Neural cell (in vitro differentiated cells): ENCODE measurements around the gene SUSD6. TPM values are rescaled to one million over a fixed set of nuclear protein-coding genes. Genes with fewer than 3 reads are reported as not detected.
A peak's percentile ranks its signal among the peaks of the same experiment; 100 is the strongest.

Experiments used
- H2AFZ ChIP-seq: fragments of 200-600, 300-800 bp; sonication (generic), shearing (Covaris generic); 2 replicates; pipeline ENCODE4 v1.6.0; 2014; ENCODE audit warnings: low read depth, mild to moderate bottlenecking, antibody characterized with exemption, low read length, moderate library complexity
- H3F3A ChIP-seq: fragments of 200-600 bp; shearing (Covaris generic); 2 replicates; pipeline ENCODE4 v1.6.1; 2016; ENCODE audit warnings: mild to moderate bottlenecking, moderate library complexity, mixed read lengths, antibody characterized with exemption, low read length; ENCODE audit not compliant: insufficient read depth, poor library complexity, severe bottlenecking
- H3K27ac ChIP-seq: fragments of 200-600, 300-800 bp; sonication (generic), shearing (Covaris generic); 2 replicates; pipeline ENCODE4 v1.5.1; 2014; ENCODE audit warnings: mild to moderate bottlenecking, low read length, moderate library complexity
- H3K27me3 ChIP-seq: fragments of 300-800, 200-600 bp; sonication (generic), shearing (Covaris generic); 2 replicates; pipeline ENCODE4 v1.6.0; 2014; ENCODE audit warnings: mild to moderate bottlenecking, low read depth, low read length, moderate library complexity; ENCODE audit not compliant: insufficient read depth
- H3K36me3 ChIP-seq: fragments of 300-800, 200-600 bp; sonication (generic), shearing (Covaris generic); 2 replicates; pipeline ENCODE4 v1.5.1; 2014; ENCODE audit warnings: mild to moderate bottlenecking, antibody characterized with exemption, low read length, moderate library complexity; ENCODE audit not compliant: insufficient read depth
- H3K4me2 ChIP-seq: fragments of 300-800, 200-600 bp; sonication (generic), shearing (Covaris generic); 2 replicates; pipeline ENCODE4 v1.6.0; 2014; ENCODE audit warnings: mild to moderate bottlenecking, low read length
- H3K4me3 ChIP-seq: fragments of 300-800, 200-600 bp; sonication (generic), shearing (Covaris generic); 2 replicates; pipeline ENCODE4 v1.5.1; 2014; ENCODE audit warnings: mild to moderate bottlenecking, low read length, moderate library complexity
- H3K79me2 ChIP-seq: fragments of 200-600 bp; shearing (Covaris generic); replicated peaks from 2 replicates; pipeline ENCODE4 v1.6.0; 2014; ENCODE audit warnings: mild to moderate bottlenecking, low read length, moderate library complexity; ENCODE audit not compliant: insufficient read depth
- H3K9ac ChIP-seq: fragments of 300-800, 200-600 bp; sonication (generic), shearing (Covaris generic); 2 replicates; pipeline ENCODE4 v1.6.1; 2016; ENCODE audit warnings: mild to moderate bottlenecking, low read length, mixed read lengths
- H3K9me2 ChIP-seq: fragments of 200-600 bp; shearing (Covaris generic); 2 replicates; pipeline ENCODE4 v1.6.1; 2016; ENCODE audit warnings: mild to moderate bottlenecking, low read length, mixed read lengths; ENCODE audit not compliant: insufficient read depth
- H3K9me3 ChIP-seq: fragments of 200-600, 300-800 bp; sonication (generic), shearing (Covaris generic); 2 replicates; pipeline ENCODE4 v1.6.1; 2016; ENCODE audit warnings: mild to moderate bottlenecking, mixed run types, low read length, moderate library complexity, mixed read lengths
- H4K20me1 ChIP-seq: fragments of 200-600 bp; shearing (Covaris generic); 2 replicates; pipeline ENCODE4 v1.6.1; 2016; ENCODE audit warnings: mild to moderate bottlenecking, mixed run types; ENCODE audit not compliant: insufficient read depth
- CTCF ChIP-seq: fragments of 450-650 bp; IDR thresholded peaks from 2 replicates; pipeline ENCODE4 v1.5.1; 2014; ENCODE audit warnings: antibody characterized with exemption, mild to moderate bottlenecking, moderate library complexity; ENCODE audit not compliant: poor library complexity, severe bottlenecking
- EP300 ChIP-seq: fragments of 450-650 bp; conservative IDR thresholded peaks from 2 replicates; pipeline ENCODE4 v1.6.1; 2014; ENCODE audit warnings: antibody characterized with exemption, mild to moderate bottlenecking, moderate library complexity; ENCODE audit not compliant: poor library complexity, severe bottlenecking
- EZH2 ChIP-seq: fragments of 200-600, 300-800 bp; shearing (Covaris generic), sonication (generic); IDR thresholded peaks from 2 replicates; pipeline ENCODE4 v1.6.1; 2014; ENCODE audit warnings: antibody characterized with exemption, low read length, borderline replicate concordance, mild to moderate bottlenecking; ENCODE audit not compliant: insufficient read depth, poor library complexity, severe bottlenecking
- MXI1 ChIP-seq: fragments of 450-650 bp; conservative IDR thresholded peaks from 2 replicates; pipeline ENCODE4 v1.6.1; 2014; ENCODE audit warnings: antibody characterized with exemption, mild to moderate bottlenecking; ENCODE audit not compliant: poor library complexity, severe bottlenecking
- POLR2AphosphoS5 ChIP-seq: IDR thresholded peaks from 2 replicates; pipeline ENCODE4 v1.6.1; 2012
- RAD21 ChIP-seq: fragments of 450-650 bp; conservative IDR thresholded peaks from 2 replicates; pipeline ENCODE4 v1.6.1; 2014; ENCODE audit warnings: antibody characterized with exemption, mild to moderate bottlenecking, moderate library complexity
- SMC3 ChIP-seq: fragments of 450-650 bp; conservative IDR thresholded peaks from 2 replicates; pipeline ENCODE4 v1.6.1; 2014; ENCODE audit warnings: antibody characterized with exemption, mild to moderate bottlenecking, moderate library complexity; ENCODE audit not compliant: poor library complexity
- TAF1 ChIP-seq: IDR thresholded peaks from 2 replicates; pipeline ENCODE4 v1.6.1; 2012; ENCODE audit warnings: low read depth
- polyA plus RNA-seq: library from polyadenylated mRNA; depleted of rRNA; stranded (reverse); fragments of >200 nt; gene quantifications from 2 replicates; pipeline ENCODE4 v1.2.3, GENCODE V29; 2014
- TF ChIP-seq, protein P1 (sequence below): IDR thresholded peaks from 2 replicates; pipeline ENCODE4 v1.6.1; 2012; ENCODE audit warnings: borderline replicate concordance

SUSD6 gene
- polyA plus RNA-seq, 1 donor from 2014 or later = 5.1 TPM

- TF ChIP-seq, protein P1, sequence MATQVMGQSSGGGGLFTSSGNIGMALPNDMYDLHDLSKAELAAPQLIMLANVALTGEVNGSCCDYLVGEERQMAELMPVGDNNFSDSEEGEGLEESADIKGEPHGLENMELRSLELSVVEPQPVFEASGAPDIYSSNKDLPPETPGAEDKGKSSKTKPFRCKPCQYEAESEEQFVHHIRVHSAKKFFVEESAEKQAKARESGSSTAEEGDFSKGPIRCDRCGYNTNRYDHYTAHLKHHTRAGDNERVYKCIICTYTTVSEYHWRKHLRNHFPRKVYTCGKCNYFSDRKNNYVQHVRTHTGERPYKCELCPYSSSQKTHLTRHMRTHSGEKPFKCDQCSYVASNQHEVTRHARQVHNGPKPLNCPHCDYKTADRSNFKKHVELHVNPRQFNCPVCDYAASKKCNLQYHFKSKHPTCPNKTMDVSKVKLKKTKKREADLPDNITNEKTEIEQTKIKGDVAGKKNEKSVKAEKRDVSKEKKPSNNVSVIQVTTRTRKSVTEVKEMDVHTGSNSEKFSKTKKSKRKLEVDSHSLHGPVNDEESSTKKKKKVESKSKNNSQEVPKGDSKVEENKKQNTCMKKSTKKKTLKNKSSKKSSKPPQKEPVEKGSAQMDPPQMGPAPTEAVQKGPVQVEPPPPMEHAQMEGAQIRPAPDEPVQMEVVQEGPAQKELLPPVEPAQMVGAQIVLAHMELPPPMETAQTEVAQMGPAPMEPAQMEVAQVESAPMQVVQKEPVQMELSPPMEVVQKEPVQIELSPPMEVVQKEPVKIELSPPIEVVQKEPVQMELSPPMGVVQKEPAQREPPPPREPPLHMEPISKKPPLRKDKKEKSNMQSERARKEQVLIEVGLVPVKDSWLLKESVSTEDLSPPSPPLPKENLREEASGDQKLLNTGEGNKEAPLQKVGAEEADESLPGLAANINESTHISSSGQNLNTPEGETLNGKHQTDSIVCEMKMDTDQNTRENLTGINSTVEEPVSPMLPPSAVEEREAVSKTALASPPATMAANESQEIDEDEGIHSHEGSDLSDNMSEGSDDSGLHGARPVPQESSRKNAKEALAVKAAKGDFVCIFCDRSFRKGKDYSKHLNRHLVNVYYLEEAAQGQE = no peak
- TF ChIP-seq CTCF = no peak
- no peak for TF ChIP-seq MXI1
- no peak for TF ChIP-seq RAD21
- TF ChIP-seq EP300 = no peak
- TF ChIP-seq EZH2 = no peak
- no peak for TF ChIP-seq TAF1
- no peak for TF ChIP-seq SMC3
- no peak for TF ChIP-seq POLR2AphosphoS5
- Histone ChIP-seq H4K20me1 (no peaks in the 10 kb centered on the region), H3K27me3 (no peaks in the 10 kb centered on the region), H3K79me2 (peaks cover 64% of the 10 kb centered on the region), H2AFZ (no peak overlapping the region), H3K9me2 (no peaks in the 10 kb centered on the region), H3K4me2 (no peak overlapping the region), H3K4me3 (peak overlapping the region; percentile 92), H3K9me3 (no peaks in the 10 kb centered on the region), H3F3A (no peaks in the 10 kb centered on the region), H3K36me3 (no peaks in the 10 kb centered on the region), H3K27ac (no peak overlapping the region), H3K9ac (no peak overlapping the region)
Measured at GRCh38 chr14:69614592-69614991, 3.2 kb downstream of the SUSD6 start.

- no peaks in the 10 kb centered on the region for H3F3A ChIP-seq
- no peak overlapping the region for H3K4me3 ChIP-seq
- no peaks in the 10 kb centered on the region for H4K20me1 ChIP-seq
- no peaks in the 10 kb centered on the region for H3K9me3 ChIP-seq
- H2AFZ ChIP-seq = no peak overlapping the region
- TF ChIP-seq EP300 = no peak
- no peak for TF ChIP-seq EZH2
- TF ChIP-seq SMC3 = no peak
- no peak for TF ChIP-seq MXI1
- no peak for TF ChIP-seq CTCF
- TF ChIP-seq, protein P1 = no peak
- no peak for TF ChIP-seq POLR2AphosphoS5
- H3K4me2 ChIP-seq = no peak overlapping the region
- no peaks in the 10 kb centered on the region for H3K27me3 ChIP-seq
- H3K36me3 ChIP-seq = no peaks in the 10 kb centered on the region
- H3K9ac ChIP-seq = no peak overlapping the region
- no peak overlapping the region for H3K27ac ChIP-seq
- H3K79me2 ChIP-seq = peaks cover 66% of the 10 kb centered on the region
- no peaks in the 10 kb centered on the region for H3K9me2 ChIP-seq
Measured at GRCh38 chr14:69615121-69615495, 3.7 kb downstream of the SUSD6 start.
